K562 (cell line): Measurements from ENCODE around the gene R3HDM2.

Experiments used
- CTCF ChIP-seq, 3 experiments: IDR thresholded peaks in 2 of 3; conservative IDR thresholded peaks in 1 of 3; 2 replicates each; pipeline ENCODE4 v1.5.1; 2011 to 2012; ENCODE audit warnings: low read length in 3 of 3, mild to moderate bottlenecking in 3 of 3, control low read depth in 2 of 3, improper control_type of control experiment in 1 of 3, inconsistent platforms in 1 of 3, low read depth in 1 of 3, mixed read lengths in 1 of 3, moderate library complexity in 1 of 3; ENCODE audit not compliant: insufficient read depth in 2 of 3
- EZH2 ChIP-seq: IDR thresholded peaks from 2 replicates; pipeline ENCODE4 v1.6.1; 2012; ENCODE audit warnings: low read depth, mild to moderate bottlenecking, inconsistent platforms, low read length, borderline replicate concordance
- RBM39 ChIP-seq: fragments of 200-400 bp; formaldehyde crosslinking; optimal IDR thresholded peaks from 2 replicates; pipeline ENCODE3; 2018; ENCODE audit warnings: low read depth, low read length
- SMARCC2 ChIP-seq: fragments of 450-650 bp; IDR thresholded peaks from 2 replicates; pipeline ENCODE4 v1.6.1; 2017; ENCODE audit warnings: antibody characterized with exemption, moderate library complexity, mild to moderate bottlenecking, low read depth
- ZKSCAN8 ChIP-seq: fragments of 200-800 bp; sonication (Bioruptor generic); IDR thresholded peaks from 2 replicates; pipeline ENCODE4 v1.6.1; 2016; ENCODE audit warnings: missing genetic modification characterization, missing compliant biosample characterization

GRCh38 chr12:57456145-57456700, 25.4 kb upstream of the R3HDM2 start:
- TF ChIP-seq EZH2 = no peak
- no peak for TF ChIP-seq SMARCC2
- no peak for TF ChIP-seq ZKSCAN8 (CRISPR knock-in tag)
- no peak for TF ChIP-seq RBM39
- TF ChIP-seq CTCF (IDR thresholded peaks at IDR 0.05 in 2 of 3, conservative IDR thresholded peaks at IDR 0.05 in 1 of 3; ENCODE audit: insufficient read depth in 2 of 3, low read depth in 1 of 3, low read length in 3 of 3) = peak; percentile 81 to 92 (median 88)
